DND-41 (cell line): ENCODE measurements around the gene PTPRN2.

Experiments used
- ATAC-seq: fragments of 200-7000 bp; cut with Tn5 transposase; 3 replicates; pipeline ENCODE4 v1.9.1; 2021; ENCODE audit warnings: low read depth; ENCODE audit not compliant: insufficient read depth
- DNase-seq: peaks from one replicate; pipeline ENCODE4 v3.0.0-alpha.2; 2020
- H2AFZ ChIP-seq: 2 replicates; pipeline ENCODE4 v1.6.0; 2012; ENCODE audit warnings: low read depth, low read length
- H3K27ac ChIP-seq: 2 replicates; pipeline ENCODE4 v1.5.1; 2012; ENCODE audit warnings: low read length, inconsistent platforms
- H3K27me3 ChIP-seq: fragments of 200-600 bp; sonication (generic); 2 replicates; pipeline ENCODE4 v1.6.0; 2012; ENCODE audit warnings: low read length, mild to moderate bottlenecking, inconsistent platforms; ENCODE audit not compliant: insufficient read depth, poor library complexity
- H3K36me3 ChIP-seq: 2 replicates; pipeline ENCODE4 v1.5.1; 2012; ENCODE audit warnings: low read length, inconsistent platforms; ENCODE audit not compliant: insufficient read depth
- H3K4me1 ChIP-seq: 2 replicates; pipeline ENCODE4 v1.5.1; 2012; ENCODE audit warnings: mild to moderate bottlenecking, low read length; ENCODE audit not compliant: insufficient read depth
- H3K4me2 ChIP-seq: 2 replicates; pipeline ENCODE4 v1.6.0; 2012; ENCODE audit warnings: mild to moderate bottlenecking, moderate library complexity, low read length, inconsistent platforms; ENCODE audit not compliant: insufficient read depth
- H3K4me3 ChIP-seq, 2 experiments: fragments of 200-600 bp in 1 of 2; shearing (Covaris generic) in 1 of 2; 2 replicates each; pipeline ENCODE4 v1.5.1; 2012 to 2016; ENCODE audit warnings: inconsistent platforms in 2 of 2, low read length in 2 of 2, mild to moderate bottlenecking in 2 of 2, low read depth in 1 of 2, moderate library complexity in 1 of 2
- H3K79me2 ChIP-seq: 2 replicates; pipeline ENCODE4 v1.6.0; 2012; ENCODE audit warnings: low read length, inconsistent platforms; ENCODE audit not compliant: insufficient read depth
- H3K9ac ChIP-seq: 2 replicates; pipeline ENCODE4 v1.6.0; 2012; ENCODE audit warnings: low read depth, mild to moderate bottlenecking, inconsistent platforms, low read length, moderate library complexity
- H3K9me3 ChIP-seq: 2 replicates; pipeline ENCODE4 v1.5.1; 2012; ENCODE audit warnings: low read length, moderate library complexity, mild to moderate bottlenecking, inconsistent platforms; ENCODE audit not compliant: insufficient read depth, severe bottlenecking
- H4K20me1 ChIP-seq: 2 replicates; pipeline ENCODE4 v1.6.0; 2012; ENCODE audit warnings: low read length; ENCODE audit not compliant: insufficient read depth
- EZH2 ChIP-seq: IDR thresholded peaks from 3 replicates; pipeline ENCODE4 v1.6.1; 2012; ENCODE audit warnings: borderline replicate concordance, low read depth, mild to moderate bottlenecking, moderate library complexity, low read length, inconsistent platforms; ENCODE audit not compliant: severe bottlenecking
- TF ChIP-seq, protein P1 (sequence below): IDR thresholded peaks from 2 replicates; pipeline ENCODE4 v1.5.1; 2012; ENCODE audit warnings: borderline replicate concordance, low read length, moderate library complexity, mild to moderate bottlenecking; ENCODE audit not compliant: poor library complexity, severe bottlenecking; ENCODE audit errors: extremely low read depth

PTPRN2 gene

DNA sequence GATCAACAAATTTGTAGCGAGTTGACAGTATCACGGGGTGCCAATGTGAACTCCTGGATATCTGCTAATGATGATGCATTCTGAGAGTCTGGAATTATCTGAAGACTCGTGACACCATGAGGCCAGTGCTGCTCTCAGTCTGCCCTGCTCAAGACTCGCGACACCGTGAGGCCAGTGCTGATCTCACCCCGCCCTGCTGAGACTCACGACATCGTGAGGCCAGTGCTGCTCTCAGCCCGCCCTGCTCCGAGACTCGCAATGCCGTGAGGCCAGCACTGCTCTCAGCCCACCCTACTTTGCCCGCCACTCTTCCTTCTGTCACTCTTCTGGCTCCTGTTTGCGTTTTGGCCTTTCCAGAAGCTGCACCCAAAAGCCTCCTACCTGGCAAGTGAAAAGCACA is 411.8 kb downstream of the PTPRN2 start:
- no peaks in the 10 kb centered on the region for H4K20me1 ChIP-seq
- H3K4me1 ChIP-seq: no peaks in the 10 kb centered on the region
- TF ChIP-seq, protein P1, sequence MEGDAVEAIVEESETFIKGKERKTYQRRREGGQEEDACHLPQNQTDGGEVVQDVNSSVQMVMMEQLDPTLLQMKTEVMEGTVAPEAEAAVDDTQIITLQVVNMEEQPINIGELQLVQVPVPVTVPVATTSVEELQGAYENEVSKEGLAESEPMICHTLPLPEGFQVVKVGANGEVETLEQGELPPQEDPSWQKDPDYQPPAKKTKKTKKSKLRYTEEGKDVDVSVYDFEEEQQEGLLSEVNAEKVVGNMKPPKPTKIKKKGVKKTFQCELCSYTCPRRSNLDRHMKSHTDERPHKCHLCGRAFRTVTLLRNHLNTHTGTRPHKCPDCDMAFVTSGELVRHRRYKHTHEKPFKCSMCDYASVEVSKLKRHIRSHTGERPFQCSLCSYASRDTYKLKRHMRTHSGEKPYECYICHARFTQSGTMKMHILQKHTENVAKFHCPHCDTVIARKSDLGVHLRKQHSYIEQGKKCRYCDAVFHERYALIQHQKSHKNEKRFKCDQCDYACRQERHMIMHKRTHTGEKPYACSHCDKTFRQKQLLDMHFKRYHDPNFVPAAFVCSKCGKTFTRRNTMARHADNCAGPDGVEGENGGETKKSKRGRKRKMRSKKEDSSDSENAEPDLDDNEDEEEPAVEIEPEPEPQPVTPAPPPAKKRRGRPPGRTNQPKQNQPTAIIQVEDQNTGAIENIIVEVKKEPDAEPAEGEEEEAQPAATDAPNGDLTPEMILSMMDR: no peak
- no peak for TF ChIP-seq EZH2
- ATAC-seq (no peak), DNase-seq (no peak)
- H3K36me3 ChIP-seq: no peaks in the 10 kb centered on the region
- no peaks in the 10 kb centered on the region for H3K79me2 ChIP-seq
- H3K4me3 ChIP-seq: no peak overlapping the region
- no peak overlapping the region for H2AFZ ChIP-seq
- no peak overlapping the region for H3K4me2 ChIP-seq
- peaks cover 4% of the 10 kb centered on the region for H3K9me3 ChIP-seq
- no peak overlapping the region for H3K9ac ChIP-seq
- H3K27ac ChIP-seq: no peak overlapping the region
- H3K27me3 ChIP-seq: no peaks in the 10 kb centered on the region

DNA sequence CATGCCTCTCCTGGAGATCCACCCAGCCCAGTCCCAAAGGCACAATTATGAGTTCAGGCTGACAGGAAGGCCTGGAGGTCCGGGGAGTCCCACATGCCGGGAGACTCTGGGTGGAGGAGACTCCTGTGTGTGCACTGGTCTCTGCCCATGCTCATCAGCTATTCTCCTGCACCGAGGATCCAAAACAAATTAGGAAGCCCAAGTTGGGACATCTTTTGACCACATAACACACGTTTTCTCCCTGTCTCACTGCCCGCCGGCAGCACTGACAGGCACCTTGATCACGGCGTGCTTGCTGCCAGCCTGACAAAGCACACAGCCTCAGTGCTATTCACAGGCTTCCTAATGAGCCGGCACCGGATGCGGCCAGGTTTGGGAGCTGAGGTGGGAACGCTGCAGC is 412.7 kb downstream of the PTPRN2 start:
- peaks cover 4% of the 10 kb centered on the region for H3K9me3 ChIP-seq
- no peak for DNase-seq

GRCh38 chr7:158167373-158167772 is 420.2 kb downstream of the PTPRN2 start:
- TF ChIP-seq EZH2: no peak
- TF ChIP-seq, protein P1: no peak
- no peak overlapping the region for H2AFZ ChIP-seq
- no peak overlapping the region for H3K4me2 ChIP-seq
- H4K20me1 ChIP-seq: no peaks in the 10 kb centered on the region
- no peaks in the 10 kb centered on the region for H3K36me3 ChIP-seq
- no peaks in the 10 kb centered on the region for H3K4me1 ChIP-seq
- no peaks in the 10 kb centered on the region for H3K27me3 ChIP-seq
- no peaks in the 10 kb centered on the region for H3K79me2 ChIP-seq
- no peaks in the 10 kb centered on the region for H3K9me3 ChIP-seq
- DNase-seq (no peak), ATAC-seq (no peak)
- H3K27ac ChIP-seq: no peak overlapping the region
- H3K4me3 ChIP-seq: no peak overlapping the region
- no peak overlapping the region for H3K9ac ChIP-seq

More for the DNA sequence above, 412.7 kb downstream of the PTPRN2 start:
- H3K27ac ChIP-seq: no peak overlapping the region
- no peak for ATAC-seq
- no peak for TF ChIP-seq EZH2
- TF ChIP-seq, protein P1: no peak
- no peak overlapping the region for H3K9ac ChIP-seq
- no peaks in the 10 kb centered on the region for H3K4me1 ChIP-seq
- no peaks in the 10 kb centered on the region for H3K27me3 ChIP-seq
- no peak overlapping the region for H3K4me3 ChIP-seq
- no peaks in the 10 kb centered on the region for H4K20me1 ChIP-seq
- no peaks in the 10 kb centered on the region for H3K79me2 ChIP-seq
- H2AFZ ChIP-seq: no peak overlapping the region
- H3K36me3 ChIP-seq: no peaks in the 10 kb centered on the region
- no peak overlapping the region for H3K4me2 ChIP-seq
